GM19324 (cell line): ENCODE results near the gene CFAP46.

Experiments used
- ATAC-seq: cut with Tn5 transposase; IDR thresholded peaks from one replicate; pipeline ENCODE4 v1.9.1; 2021; ENCODE audit warnings: mild to moderate bottlenecking, moderate library complexity; ENCODE audit not compliant: unreplicated experiment, low FRiP score

The CFAP46 gene

DNA sequence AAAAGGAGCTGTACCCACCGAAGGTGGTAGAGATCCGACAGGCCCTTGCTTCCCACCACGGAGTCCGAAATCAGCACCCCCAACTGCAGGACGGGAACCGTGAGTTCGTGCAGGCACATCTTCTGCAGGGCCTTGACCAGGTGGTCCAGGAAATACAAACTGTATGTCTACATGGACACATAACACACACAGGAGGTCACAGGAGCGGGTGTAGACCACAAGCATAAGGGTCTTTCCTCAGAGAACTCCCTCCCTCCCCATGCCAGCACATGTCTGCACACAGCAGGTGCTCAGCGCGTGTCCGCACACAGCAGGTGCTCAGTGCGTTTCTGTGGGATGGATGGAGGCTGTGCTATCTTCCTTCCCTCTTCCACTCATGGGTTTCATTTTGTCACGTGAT, 69.7 kb downstream of the CFAP46 start:
- ATAC-seq: no peak

GRCh38 chr10:132870426-132870825, 71.9 kb downstream of the CFAP46 start:
- ATAC-seq: no peak

DNA sequence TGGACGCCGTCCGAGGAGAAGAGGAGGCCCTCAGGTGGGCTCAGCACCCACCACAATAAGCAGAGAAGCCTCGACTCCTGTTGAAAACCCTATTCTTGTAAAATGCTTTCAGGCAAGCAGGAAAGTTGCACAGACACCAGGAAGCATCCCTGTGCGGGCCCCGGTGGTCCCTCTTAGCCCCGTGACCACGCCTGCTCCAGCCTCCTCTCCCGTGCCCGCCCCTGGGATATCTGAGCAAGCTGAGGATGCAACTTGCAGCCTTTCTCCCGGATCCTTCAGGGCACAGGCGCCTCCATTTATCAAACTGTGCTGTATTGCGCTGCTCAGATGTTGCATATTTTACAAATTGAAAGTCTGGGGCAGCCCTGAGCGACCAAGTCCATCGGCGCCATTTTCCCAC, 72.7 kb downstream of the CFAP46 start:
- no peak for ATAC-seq

- no peak for ATAC-seq
Observed at GRCh38 chr10:132868995-132869394, 73.4 kb downstream of the CFAP46 start.

GRCh38 chr10:132867801-132868644, 74.3 kb downstream of the CFAP46 start:
- ATAC-seq: no peak

DNA sequence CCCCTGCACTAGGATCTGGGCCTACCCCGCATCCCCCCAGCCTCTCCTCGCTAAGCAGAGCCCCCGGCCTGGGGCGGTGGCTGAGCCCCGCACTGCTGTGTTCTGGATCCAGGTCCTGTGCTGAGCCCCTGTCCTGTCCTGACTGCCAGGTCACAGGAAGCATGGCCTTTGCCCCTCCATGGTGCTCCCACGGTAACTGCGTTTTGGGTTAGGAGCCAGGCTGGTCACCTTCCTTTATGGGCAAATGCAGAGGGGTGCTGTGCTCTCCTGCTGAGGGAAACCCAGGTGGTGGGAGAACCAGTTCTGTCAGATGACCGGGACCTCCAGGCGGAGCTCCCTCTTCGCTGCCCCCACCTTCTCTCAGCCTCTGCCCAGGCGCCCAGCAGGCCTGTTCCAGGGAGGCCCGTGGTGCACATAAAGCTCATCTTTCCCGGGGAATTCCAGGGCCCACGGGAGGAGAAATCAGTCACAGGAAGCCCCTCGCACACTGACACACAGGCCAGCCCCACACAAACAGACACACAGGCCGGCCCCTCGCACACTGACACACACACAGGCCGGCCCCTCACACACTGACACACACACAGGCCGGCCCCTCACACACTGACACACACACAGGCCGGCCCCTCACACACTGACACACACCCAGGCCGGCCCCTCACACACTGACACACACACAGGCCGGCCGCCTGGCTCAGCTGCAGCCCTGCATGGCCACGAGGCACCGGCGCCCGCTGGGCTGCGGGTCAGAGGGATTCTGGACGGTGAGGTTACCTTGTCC, 75.6 kb downstream of the CFAP46 start:
- ATAC-seq: no peak

GRCh38 chr10:132865851-132866600, 76.3 kb downstream of the CFAP46 start:
- no peak for ATAC-seq

DNA sequence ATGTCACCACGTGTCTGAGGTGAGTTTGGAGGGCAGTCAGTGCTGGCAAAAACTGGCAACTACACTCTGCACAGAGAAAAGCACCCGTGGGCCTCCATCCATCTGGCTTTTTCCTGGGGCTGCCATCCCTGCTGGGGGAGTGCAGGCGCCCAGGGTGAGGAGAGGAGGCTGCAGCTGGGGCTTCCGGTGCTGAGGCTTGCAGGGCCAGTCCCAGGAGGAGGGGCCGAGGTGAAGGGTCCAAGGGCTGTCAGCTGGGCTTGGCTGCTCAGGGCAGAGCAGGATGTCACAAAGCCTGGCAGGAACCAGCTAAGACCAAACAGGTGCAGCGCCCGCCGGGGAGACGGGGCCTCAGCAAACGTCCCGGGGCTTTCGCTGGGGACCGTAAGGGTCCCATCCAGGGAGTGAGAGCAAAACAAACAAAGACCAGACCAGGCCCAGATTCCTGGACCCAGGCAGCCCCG, 77.2 kb downstream of the CFAP46 start:
- no peak for ATAC-seq

DNA sequence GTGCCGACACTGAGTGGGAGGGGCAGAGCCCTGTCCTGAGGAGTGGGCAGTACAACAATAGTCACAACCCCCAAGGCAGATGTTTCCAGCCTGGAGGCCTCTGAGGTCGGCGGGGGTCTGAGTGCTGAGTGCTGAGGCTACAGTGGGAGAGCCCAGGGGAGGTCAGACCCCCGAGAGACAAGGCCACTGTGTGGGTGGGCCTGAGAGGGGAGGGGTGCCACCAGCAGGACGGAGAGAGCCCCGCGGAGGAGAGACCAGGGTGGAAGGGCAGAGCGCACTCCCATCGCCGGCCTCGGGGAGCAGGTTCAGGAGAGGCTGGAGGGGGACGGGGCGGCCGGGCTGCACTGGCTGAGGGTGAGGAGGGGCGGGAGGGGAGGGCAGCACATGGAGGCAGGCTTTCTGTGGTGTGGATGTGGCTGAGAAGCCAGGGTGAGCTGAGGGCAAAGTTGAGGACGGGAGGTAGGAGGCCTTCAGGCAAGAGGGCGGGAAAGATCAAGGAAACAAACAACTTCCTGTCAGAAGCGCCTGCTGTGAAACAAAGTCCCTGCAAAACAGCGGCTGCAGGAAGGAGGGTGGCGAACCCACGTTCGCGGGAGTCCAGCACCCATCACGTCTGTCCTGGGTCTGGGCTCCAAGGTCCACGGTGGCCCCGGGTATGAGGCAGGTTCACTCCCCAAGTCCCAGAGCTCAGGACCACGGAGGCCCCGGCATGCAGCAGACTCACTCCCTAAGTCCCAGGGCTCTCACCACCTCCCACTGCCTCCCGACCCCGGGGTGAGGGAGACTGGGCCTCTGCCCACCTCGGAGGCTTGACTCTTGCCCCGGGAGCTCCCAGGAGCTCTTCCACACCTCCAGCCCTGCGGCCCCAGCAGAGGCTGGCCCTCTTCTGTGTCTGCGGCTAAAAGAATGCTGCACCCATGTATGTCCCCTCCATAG, 79.6 kb downstream of the CFAP46 start:
- no peak for ATAC-seq

GRCh38 chr10:132861884-132862461, 80.4 kb downstream of the CFAP46 start:
- no peak for ATAC-seq

DNA sequence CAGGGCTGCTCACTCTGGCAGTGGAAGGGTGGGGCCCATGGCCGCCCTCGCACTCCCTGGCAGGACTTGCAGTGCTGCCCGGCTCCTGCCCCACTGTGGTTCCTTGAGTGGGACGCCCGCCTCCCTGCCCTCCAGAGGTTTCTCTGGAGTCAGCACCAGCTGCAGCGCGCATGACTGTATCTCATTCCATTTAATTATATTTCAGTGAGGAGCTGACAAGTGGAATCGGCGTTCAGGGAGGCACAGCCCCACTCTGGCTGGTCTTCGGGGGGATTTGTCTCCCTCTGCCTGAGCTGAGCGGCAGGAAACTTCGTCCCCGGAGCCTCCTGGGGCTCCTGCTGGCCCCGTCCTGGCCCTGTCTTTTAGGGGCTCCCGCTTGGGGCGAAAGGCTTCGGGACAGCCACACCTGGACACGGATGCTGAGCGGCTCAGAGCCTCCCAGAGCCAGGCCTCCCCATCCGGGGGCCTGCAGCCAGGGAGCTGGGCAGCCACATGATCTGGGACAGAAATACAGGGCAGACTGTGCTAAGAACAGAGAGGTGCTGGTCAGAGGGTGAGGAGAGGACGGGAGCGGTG, 81.2 kb downstream of the CFAP46 start:
- ATAC-seq: no peak

GRCh38 chr10:132860532-132860931, 81.8 kb downstream of the CFAP46 start:
- ATAC-seq: no peak

- no peak for ATAC-seq
Observed at GRCh38 chr10:132859084-132859855, 83.1 kb downstream of the CFAP46 start.

- no peak for ATAC-seq
Observed at GRCh38 chr10:132858121-132859081, 84.0 kb downstream of the CFAP46 start.

DNA sequence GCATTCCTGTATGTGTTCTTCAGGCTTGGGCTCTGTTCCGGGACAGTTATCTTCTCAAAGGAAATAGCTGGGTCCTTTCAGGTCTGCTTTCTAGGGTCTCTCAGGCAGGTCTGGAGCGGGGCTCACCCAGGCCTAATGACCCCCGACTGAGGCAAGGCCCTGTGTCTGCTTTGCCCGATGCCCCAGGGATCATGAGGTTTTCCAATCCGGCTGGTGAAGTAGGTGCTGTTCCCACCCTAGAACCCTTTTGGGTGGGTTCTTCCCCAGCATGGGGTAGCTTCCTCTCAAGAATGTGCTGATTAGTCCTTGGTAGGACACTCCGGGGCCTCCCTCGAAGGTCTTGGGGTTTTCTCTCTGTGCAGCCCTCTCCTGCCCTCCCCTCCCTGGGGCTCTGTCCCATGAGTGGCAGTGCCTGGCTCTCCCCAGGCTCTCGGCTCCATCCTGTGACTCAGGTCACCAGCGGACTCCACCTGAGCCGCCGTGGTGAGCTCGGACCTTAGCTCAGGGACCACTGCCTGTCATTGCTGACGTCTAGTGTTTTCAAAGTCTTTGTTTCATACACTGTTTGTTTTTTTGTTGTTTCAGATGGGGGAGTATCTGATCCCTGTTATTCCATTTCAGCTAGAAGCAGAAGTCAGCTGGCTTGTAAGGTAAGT, 85.4 kb downstream of the CFAP46 start:
- ATAC-seq: no peak

DNA sequence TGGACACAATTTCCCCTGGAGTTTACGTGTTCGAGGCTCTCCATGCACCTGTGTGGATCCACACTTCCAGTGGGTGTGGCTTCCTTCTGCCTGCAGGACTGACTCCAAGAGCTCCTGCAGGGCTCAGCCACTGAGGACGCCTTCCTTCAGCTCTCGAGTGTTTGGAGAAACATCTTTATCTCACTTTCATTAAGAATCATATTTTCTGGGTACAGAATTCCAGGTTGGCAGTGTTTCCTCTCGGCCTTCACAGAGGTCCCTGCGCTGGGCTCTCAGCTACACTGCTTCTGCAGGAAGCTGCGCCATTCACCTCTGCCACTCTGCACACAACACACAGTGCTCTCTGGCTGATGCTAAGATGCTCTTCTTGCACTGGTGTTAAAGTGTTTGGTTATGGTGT, 86.5 kb downstream of the CFAP46 start:
- no peak for ATAC-seq

DNA sequence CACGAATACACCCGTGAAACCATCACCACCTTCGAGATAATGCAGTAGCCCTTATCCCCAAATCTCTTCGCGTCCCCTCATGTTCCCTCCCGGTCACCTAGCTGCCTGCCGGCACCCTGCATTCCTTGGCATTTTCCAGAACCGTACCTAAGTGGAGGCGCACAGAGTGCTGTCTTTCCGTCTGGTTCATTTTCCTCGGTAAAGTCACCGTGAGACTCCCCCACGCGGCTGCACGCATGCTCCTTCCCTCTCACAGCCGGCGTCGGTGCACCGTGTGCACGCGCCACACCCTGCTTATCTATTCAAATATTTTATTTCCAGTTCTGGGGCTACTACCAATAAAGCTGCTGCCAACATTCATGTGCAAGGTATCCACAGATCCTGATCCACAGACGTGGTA, 90.9 kb downstream of the CFAP46 start:
- ATAC-seq: no peak
